Epithelial cell of prostate (primary cell): ENCODE results near the gene MTA2.

Experiments used
- DNase-seq: peaks from one replicate; pipeline ENCODE4 v3.0.0-alpha.2; 2011; ENCODE audit warnings: low read depth, low spot score
- H3K27ac ChIP-seq: fragments of 450-650 bp; 2 replicates; pipeline ENCODE4 v1.5.1; 2017; ENCODE audit warnings: mild to moderate bottlenecking

Gene MTA2

DNA sequence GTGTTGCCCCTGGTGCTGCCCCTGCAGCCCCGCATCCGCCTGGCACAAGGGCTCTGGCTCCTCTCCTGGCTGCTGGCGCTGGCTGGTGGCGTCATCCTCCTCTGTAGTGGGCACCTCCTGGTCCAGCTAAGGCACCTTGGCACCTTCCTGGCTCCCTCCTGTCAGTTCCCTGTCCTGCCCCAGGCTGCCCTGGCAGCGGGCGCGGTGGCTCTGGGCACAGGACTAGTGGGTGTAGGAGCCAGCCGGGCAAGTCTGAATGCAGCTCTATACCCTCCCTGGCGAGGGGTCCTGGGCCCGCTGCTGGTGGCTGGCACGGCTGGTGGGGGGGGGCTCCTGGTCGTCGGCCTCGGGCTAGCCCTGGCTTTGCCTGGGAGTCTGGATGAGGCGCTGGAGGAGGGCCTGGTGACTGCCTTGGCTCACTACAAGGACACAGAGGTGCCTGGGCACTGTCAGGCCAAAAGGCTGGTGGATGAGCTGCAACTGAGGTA, 11.7 kb upstream of the MTA2 start:
- DNase-seq = no peak
- H3K27ac ChIP-seq = peak overlapping the region; percentile 67

DNA sequence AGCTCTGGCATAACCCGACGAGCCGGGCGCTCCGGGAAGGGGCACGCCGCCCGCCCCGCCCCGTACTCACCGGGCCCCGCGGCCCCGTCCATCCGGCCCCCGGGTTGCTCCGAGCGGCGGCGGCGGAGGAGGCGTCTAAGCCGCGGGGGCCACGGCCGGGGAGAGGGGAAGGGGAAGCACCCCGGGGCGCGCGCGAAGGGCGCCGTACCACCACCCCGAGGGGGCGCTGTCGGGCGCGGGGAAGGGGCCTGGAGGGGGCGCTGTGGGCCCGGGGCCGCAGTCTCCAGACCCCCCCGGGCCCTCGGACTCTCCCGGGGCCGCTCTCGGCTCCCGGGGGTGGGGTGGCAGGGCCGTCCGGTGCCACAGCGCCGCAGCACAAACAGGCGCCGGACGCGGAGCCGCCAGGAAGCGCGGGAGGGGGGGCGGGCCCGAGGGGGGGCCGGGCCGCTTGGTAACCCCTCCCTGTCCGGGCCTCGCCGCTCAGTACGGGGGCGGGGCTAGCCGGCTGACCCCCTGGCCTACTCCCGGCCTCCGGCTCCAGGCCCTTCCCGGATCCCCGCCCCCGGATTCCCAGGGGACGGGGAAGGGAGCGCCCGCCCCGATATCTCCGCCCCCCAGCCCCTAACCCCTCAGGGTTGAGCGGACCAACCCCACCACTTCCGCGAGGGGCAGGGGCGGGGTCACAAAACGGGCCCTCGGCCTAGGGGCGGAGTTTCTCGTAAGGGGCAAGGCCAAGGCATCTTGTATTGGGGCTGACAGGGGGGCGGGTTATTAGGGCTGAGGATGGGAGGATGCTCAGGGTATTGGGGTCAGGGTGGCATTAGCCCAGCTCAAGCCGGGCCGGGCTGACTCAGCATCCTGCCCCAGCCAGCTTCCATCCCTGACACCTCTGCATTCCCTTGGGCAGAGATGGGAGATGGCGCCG, 11.0 kb upstream of the MTA2 start, which contains the start of the genes EML3 and ROM1:
TSS of gene EML3 (minus strand) at position 410 of the 925 bp plus-strand sequence. CDS start at position 92, 318 bp downstream.
TSS of gene ROM1 (plus strand) at position 892 of the 925 bp plus-strand sequence. CDS start at position 917, 25 bp downstream.
- H3K27ac ChIP-seq = peak within 1 kb of the TSS; percentile 67

DNA sequence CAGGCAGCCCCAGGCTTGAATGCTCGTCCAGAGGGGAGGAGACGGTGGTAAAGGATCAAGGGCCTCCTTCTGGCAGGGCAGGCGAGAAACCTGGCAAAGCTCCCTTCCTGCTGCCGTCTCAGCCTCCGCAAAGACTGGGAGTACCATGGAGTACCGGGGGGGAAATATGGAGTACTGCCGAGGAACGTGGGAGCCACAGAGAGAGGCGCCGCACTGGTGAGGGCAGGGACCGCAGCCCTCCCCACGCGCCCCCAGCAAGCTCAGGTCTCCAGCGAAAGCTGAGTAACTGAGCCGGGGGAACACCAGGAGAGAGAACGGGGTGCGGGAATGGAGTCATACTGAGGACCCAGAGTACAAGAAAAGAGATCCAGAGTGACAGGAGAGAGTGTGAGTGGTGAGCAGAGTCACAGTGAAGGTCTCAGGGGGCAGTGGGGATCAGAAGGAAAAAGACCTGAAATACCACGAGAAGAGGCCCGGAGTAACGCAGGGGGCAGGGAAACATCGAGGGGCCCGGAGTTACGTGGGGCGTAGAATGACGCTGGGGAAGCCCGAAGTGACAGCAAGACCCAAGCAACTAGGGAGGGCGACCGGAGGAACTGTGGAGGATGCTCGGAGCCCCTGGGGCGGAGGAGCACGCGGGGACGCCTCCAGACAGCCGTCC, 10.2 kb upstream of the MTA2 start:
- peak overlapping the region; percentile 67 for H3K27ac ChIP-seq
- no peak for DNase-seq

More for the DNA sequence above, 11.0 kb upstream of the MTA2 start, which contains the start of the genes EML3 and ROM1:
- no peak for DNase-seq

DNA sequence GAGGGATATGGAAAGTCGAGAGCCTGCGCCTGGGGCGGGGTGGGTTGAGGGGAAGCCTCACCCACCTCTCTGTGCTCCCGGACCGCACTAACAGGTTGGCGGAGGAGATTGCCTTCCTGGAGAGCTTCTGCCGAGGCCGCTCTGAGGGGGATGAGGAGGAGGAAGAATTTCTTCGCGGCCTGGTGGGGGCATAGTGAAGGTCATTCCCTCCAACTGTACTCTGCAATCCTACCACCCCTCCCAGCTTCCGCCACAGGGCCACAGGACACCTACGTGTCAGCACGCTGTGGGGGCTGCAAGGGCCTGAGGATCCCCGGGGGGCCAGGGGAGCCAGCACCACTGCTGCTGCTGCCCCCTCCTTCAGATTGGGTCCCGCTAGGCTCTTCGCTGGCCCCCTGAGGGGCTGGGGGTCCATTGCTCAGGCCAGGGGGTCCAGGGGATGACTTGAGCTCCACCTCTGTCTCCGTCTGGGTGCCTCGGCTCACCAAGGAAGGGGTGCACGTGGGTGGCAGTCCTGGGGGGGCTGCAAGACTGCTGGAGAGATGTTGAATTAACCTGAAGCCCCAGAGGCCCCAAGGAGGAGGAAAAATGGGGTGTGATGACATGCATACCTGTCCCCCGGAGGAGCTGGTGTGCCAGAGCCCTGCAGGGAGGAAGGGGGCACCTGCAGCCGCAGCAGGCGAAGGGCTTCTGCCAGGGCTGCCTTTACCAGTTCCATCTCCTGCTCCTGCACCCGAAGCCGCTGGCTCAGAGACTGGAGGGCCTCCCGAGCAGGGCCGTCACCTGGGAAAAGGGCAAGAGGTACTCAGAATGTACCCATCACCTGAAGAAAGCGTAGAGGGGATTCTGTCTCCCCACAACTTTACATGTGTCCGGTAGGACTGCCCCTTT, 9.4 kb upstream of the MTA2 start:
- H3K27ac ChIP-seq = peak overlapping the region; percentile 67
- no peak for DNase-seq

DNA sequence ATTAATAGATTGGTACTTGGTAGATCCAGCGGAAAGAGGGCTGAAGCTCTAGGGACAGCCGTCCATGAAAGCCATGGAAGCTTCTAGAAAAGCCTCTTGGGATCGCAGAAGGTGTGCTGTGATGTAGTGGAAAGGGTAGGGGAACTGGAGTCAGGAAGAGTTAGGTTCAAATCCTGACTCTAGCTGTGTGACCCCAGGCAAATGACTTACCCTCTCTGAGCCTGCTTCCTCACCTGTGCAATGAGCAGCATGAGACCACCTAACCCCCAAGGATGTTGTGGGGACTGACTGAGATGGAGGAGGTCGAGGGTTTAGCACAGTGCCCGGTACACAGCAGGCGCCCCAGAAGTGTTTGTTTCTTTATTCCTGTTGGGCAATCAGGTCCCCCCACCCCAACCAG, 8.7 kb upstream of the MTA2 start:
- no peak overlapping the region for H3K27ac ChIP-seq
- no peak for DNase-seq

DNA sequence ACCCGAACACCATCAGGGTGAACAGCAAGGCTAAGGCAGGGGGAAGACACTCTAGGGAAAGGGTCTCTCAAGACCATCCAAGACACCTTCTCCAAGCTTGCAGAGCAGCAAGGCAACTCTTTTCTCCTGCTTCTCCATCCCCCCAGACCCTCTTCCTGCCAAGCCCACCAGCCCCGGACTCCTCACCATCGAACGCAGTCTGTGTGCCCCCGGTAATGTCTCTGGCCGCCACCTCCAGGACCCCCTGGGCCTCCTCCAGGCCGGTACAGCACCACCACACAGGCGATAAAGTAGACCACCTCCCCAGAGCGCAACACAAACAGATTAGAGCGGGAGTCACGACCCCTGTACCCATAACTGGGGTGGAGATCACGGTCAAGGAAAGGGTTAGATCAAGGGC, 7.1 kb upstream of the MTA2 start:
- DNase-seq = no peak
- H3K27ac ChIP-seq = no peak overlapping the region

DNA sequence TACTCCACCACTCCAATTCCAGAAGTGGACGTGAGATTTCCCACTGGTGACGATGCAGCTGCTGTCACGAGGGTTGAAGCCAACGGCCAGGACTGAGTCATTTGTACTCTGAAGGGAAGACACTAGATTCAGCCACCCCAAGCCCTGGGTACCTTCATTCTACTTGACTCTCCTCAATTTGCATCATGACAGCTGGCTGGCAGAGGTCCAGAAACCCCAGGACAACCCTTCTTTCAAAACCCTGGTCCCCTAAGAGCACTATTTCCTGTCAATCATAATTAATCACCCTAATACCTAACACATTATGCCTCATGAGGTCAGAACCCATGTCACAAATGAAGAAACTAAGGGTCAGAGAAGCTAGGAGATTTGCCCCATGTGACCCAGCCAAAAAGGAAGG, 6.0 kb upstream of the MTA2 start:
- DNase-seq = no peak
- H3K27ac ChIP-seq = no peak overlapping the region

DNA sequence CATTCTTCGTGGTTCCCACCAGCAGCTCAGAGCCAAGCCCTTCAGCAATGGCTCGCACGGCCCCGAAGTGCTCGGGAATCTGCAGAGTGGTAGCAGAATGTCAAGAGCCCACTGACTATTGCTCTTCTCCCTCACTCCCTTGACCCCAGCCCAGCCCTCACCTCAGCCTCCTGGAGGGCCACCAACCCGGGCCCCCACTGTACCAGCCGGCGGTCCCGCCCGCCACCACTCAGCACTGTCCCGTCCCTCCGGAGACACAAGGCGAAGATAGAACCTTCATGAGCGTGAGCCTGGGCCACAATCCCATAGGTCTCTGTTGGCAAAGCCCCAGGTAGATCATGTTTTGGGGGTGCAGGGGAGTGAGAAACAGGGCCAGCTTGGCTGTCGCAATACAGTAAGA, 4.2 kb upstream of the MTA2 start:
- H3K27ac ChIP-seq = no peak overlapping the region
- DNase-seq = no peak

DNA sequence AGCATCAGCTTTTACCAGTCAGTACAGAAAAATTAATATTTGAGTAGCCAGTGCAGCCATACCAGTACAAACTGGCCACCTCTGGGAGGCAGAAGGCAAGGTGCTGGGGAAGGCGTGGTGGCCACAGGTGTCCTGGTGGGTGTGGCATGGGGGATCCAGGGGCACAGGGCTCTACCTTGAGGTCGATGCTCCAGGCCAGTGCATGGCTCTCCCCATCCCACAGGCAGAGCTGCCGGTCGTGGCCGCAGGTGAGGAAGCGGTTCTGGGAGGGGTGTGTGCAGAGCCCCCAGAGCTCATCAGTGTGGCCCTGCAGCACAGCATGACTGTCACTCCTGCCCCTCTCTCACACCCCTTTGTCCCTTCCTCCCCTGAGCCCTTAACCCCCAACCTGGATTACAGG, 3.8 kb upstream of the MTA2 start:
- no peak overlapping the region for H3K27ac ChIP-seq
- DNase-seq = no peak

DNA sequence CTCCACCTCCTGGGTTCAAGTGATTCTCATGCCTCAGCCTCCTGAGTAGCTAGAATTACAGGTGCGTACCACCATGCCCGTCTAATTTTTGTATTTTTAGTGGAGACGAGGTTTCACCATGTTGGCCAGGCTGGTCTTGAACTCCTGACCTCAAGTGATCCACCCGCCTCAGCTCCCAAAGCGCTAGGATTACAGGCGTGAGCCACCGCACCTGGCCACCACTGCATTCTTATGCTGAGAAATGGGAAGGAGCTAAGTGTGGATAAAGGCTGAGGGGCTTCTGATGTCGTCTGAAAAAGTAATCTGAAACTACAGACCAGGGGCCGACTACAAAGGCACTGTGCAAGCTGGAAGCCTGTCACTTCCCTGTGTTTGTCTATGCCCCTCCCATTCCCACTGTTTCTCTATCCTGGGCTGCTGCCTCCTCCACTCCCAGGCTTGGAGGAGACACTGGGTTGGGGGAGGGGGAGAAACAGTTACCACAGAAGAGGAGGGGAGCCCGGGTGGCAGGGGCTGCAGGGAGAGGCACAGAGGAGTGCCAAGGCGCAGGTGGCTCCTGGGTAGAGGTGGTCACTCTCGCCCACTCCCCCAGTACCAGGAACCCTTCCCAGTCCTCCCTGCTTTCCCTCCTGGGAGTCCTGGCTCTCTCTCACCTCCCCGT, 2.9 kb upstream of the MTA2 start:
- no peak overlapping the region for H3K27ac ChIP-seq
- DNase-seq = no peak

DNA sequence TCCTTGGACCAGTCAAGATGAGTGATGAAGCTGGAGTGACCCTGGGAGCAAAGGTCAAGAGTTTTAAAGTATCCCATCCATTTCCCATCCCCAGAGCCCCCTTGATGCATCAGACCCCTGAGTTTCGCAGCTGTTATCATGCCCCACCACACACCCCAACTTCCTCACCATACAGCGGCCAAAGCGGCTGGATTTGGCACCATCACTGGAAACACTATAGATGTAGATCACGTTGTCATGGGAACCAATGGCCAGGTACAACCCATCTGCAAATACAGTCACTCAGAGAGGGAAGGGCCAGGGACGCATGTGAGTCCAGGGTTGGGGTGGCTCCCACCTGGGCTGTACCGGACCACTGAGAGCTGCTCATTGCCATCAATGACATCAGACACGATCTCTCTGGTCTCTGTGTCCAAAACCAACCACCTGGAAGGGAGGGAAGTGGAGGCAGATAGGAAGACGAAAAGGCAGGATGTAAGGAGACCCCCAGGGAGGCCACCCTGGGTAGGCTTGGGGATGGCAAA, 2.2 kb upstream of the MTA2 start:
- no peak for DNase-seq
- H3K27ac ChIP-seq = no peak overlapping the region

DNA sequence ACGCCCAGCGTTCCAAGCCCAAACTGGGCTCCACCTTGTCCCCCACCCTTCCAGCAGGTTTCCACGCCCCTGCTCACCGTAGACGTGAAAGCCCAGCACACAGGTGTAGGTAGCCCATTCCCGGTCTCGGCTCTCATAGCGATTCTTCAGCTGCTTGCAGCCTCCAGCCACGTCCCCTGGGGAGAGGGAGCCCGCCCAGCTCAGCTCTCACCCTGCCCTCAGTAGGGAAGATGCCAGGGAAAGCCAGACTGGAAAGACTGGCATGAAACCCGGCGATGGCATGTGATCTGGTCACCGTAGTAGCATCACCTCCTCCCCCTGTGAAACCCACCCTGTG, 1.4 kb upstream of the MTA2 start:
- H3K27ac ChIP-seq = peak overlapping the region; percentile 94
- DNase-seq = no peak

DNA sequence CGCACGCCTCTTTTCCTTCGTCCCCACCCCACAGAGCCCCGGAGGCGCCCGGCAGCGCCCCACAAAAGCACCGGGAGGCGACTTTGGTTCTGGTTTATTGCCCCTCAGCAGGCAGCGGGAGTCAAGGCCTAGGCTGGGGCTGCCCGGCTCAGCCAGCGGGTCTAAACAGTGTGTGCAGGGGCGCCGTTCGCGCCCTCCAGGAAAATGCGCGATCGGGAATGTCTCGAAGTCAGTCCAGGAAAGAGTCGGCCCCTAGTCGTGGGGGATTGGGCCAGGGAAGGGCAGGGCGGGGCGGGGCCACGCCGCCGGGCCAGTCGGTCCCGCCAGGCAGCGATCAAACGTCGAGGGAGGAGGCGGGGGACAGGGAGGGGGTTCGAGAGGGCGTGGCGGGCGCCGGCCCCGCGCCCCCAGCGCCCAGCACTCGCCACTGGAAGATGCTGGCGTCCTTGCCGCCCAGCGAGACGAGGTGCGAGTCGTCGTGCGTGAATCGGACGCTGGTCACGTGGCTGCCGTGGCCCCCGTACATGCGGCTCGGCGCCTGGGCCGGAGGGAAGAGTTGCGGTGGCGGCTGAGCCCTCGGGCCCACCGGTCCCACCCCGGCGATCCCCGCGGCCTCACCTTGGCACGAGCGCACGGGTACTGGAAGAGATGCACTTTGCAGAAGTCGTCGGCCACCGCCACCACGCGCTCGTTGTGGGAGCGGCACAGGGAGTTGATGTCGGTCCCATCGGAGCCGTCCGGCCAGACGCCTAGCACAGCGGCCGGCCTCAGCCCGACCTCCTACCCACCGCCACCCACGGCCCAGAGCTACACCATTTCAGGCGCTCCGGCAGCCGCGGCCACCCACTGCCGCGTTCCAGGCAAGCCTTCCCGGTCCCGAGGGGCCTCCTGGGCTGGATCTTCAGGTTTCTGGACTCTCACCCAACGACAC, 741 bp upstream of the MTA2 start:
- DNase-seq = no peak
- H3K27ac ChIP-seq = peak overlapping the region; percentile 94

DNA sequence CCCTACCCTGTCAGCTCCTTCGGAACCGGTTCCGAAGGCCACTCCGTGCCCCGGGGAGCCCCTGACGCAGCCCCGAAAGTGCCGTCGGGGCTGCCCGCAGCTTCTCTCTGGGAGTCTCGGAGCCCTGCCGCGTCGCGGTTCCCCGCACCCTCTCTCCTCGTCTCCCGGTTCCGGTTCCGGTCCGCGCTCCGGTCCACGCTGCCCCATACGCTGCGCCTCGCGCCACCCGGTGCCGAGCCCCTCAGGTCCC, 618 bp downstream of the MTA2 start:
- no peak for DNase-seq
- peak overlapping the region; percentile 94 for H3K27ac ChIP-seq

DNA sequence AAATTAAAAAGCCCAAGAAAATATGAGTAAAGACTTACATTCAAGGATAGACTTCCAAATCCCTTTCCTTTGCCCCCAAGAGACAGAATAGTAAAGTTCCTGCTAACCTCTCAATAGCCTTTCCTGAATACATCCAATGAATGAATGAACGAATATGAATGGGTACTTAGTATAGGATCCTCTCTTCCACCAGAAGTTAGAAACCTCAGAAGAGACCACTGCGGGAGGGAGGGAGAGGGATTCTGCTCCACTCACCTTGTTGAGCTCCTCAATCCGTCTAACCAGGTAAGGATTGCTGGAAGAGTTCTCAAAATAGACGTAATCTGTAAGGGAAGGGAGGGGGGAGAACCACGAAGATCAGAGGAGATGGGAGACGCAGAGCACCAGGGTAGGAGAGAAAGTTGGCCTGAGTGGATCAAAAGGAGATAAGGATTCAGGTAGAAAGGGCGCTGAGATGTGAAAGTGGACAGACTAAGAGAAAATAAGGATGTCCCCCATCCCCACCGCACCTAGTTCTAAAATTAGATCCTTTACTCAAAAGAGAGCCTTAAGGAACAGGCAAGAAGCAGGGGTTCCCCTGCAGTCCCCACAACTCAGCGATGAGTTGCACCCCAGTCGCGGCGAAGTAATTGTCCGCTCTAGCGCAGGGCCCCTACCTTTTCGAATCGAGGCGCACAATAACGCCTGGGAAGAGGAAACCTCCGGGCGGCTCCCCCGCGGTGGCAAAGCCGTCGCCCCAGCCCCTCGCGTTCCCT, 1.1 kb downstream of the MTA2 start:
- no peak for DNase-seq
- peak overlapping the region; percentile 94 for H3K27ac ChIP-seq

DNA sequence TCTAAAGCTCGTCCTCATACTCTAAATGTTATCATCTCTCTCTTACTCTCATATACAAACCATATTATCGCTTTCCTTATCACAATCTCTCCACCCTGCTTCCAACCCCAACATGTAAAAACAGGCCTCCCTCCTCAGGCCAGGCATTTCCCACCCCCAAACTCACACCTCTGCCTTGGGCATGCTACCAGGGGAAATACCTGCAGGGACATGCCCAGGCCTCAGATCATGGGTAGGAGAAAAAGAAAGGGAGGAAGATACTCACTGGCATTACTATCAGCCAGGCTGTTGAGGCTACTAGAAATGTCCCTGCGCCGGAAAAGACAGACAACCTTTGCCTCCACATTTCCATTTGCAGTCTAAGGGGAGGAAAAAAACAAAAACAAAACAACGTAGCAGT, 1.8 kb downstream of the MTA2 start:
- H3K27ac ChIP-seq = peak overlapping the region; percentile 94
- peak; percentile 90 for DNase-seq

DNA sequence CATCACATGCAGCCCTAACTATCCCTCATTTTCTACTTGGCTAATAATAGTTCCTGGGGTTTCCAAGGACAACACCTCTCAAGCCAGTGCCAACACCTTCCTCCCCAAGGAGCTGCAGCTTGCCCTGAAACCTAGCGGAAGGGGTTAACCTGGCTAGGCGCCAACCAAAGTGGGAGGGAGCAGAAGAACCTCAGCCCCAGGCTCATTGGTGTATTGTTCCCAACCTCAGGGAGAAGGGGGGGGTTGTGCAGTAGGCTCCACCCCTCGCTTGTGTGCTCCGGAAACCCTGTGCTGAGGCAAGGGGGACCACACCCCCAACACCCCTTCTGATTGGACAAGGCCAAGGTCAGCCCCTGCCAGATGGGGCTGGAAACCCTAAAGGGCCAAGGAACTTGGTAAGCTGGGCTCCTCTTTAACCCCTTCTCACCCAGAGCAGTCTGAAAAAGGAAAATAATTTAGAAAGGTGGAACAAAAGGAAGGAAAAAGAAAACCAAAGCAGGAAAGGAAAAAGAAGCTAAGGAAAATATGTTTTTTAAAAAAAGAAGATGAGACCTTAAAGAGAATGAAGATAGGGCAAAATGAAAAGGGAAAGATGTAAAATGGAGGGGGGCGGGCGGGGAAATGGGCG, 2.5 kb downstream of the MTA2 start:
- H3K27ac ChIP-seq = peak overlapping the region; percentile 94
- DNase-seq = peak; percentile 91

DNA sequence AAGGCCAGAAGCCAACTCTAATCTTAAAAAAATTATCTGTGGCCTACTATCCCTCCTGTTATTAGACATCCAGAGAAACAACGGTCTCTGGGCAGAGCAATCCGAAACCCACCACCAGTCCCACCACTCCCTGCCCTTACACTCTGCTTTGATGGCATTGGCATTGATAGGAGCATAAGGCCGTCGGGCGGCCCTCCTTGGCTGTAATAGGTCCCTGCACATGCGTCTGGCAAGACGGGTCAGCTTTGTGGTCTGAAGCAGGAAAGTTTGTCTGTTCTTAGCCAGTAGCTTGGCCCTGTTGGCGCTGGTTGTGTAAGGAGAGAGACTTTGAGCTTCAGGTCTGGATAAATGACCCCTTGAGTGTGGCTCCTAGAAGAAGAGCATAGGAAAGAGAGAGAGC, 6.5 kb downstream of the MTA2 start:
- no peak for DNase-seq
- no peak overlapping the region for H3K27ac ChIP-seq
